Measurements from ENCODE around the gene DHX8. TPM values are rescaled to one million over a fixed set of nuclear protein-coding genes. Genes with fewer than 3 reads are reported as not detected.

DHX8 gene
- total and polyA plus RNA-seq, 10 of the 15 experiments (the other 5 are each of a cell fraction or from before 2014, with no cell fraction given) = 27.6 to 50.4 (median 35.7) TPM

DNA sequence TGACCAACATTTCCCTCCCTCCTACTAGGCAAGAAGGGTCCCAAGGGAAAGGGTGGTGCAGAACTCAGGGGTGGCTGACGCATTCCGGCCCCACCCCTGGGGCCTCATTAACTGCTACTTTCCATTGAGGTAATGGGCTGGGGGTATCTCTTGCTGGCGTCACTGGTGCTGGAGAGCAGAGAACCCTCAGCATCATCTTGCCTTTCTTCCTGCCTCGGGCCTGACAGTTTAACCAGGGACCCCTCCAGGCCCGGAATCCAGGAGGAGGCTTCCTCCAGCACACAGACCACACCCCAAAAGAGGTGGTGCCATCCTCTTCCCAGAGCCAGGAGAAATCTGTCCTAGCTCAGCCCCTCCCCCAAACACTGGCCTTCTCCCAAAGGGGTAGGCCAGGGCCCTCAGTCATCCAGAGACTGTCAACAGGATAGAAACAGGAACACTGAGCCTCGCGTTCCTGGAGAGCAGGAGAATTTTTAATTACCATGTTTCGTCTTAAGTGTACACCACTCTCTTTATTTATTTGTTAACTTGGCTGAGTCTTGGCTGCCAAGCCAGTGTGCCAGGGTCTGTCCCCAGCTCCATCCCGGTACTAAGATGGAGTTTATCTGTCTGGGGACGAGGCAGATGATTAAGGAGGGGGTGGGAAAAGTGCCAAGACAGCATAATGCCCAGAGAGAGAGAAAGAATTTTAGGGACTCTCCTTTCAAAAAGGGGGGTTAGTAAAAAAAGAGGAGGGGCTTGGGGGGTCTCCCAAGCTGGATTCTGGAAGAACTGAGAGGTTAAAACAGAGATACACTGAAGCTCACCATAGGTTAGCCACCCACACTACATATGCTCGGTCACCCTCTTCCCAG, 57.3 kb downstream of the DHX8 start (continued):
- TF ChIP-seq, protein P1, sequence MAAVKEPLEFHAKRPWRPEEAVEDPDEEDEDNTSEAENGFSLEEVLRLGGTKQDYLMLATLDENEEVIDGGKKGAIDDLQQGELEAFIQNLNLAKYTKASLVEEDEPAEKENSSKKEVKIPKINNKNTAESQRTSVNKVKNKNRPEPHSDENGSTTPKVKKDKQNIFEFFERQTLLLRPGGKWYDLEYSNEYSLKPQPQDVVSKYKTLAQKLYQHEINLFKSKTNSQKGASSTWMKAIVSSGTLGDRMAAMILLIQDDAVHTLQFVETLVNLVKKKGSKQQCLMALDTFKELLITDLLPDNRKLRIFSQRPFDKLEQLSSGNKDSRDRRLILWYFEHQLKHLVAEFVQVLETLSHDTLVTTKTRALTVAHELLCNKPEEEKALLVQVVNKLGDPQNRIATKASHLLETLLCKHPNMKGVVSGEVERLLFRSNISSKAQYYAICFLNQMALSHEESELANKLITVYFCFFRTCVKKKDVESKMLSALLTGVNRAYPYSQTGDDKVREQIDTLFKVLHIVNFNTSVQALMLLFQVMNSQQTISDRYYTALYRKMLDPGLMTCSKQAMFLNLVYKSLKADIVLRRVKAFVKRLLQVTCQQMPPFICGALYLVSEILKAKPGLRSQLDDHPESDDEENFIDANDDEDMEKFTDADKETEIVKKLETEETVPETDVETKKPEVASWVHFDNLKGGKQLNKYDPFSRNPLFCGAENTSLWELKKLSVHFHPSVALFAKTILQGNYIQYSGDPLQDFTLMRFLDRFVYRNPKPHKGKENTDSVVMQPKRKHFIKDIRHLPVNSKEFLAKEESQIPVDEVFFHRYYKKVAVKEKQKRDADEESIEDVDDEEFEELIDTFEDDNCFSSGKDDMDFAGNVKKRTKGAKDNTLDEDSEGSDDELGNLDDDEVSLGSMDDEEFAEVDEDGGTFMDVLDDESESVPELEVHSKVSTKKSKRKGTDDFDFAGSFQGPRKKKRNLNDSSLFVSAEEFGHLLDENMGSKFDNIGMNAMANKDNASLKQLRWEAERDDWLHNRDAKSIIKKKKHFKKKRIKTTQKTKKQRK (IDR thresholded peaks at IDR 0.05; ENCODE audit: low read depth, low read length) = no peak
- no peak for TF ChIP-seq EZH2 (IDR thresholded peaks at IDR 0.05; ENCODE audit: borderline replicate concordance, control insufficient read depth, low read depth, low read length)
- no peak for TF ChIP-seq ATF7 (IDR thresholded peaks at IDR 0.05; ENCODE audit: low read depth)
- no peak for TF ChIP-seq MYC (IDR thresholded peaks at IDR 0.05; ENCODE audit: insufficient read depth, insufficient read length, insufficient replicate concordance, low read length, severe bottlenecking)
- no peak for TF ChIP-seq JUNB (IDR thresholded peaks at IDR 0.05)

DNA sequence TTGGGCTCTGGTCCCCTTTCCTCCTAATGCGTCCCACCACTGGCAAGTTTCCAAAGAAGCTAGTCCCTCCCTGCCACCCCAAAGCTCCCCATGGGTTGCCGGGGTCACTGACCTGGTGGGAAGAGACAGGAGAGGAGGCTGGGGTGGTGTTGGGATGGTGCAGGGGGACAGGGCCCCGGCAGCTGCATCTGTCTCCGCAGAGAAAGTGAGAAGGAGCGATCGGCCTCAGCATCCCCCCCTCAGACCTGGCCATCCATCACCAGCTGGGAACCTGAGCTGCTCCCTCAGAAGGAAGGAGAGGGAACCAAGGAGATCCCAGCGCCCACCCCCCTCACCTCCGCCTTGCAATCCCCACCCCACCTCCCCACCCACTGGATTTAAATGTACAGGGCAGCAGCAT, 59.1 kb downstream of the DHX8 start:
- Histone ChIP-seq H3K9ac (ENCODE audit: control insufficient read depth, insufficient read depth, low read length) (no peak overlapping the region), H3K4me3 (no peak overlapping the region), H4K20me1 (ENCODE audit: control insufficient read depth, insufficient read depth) (peaks cover 2% of the 10 kb centered on the region; the same call in 1 of the 2 replicates), H3K9me3 (replicated peaks; ENCODE audit: control insufficient read depth, insufficient read depth, low read length) (no peaks in the 10 kb centered on the region), H2AFZ (ENCODE audit: control insufficient read depth, low read depth, low read length) (no peak overlapping the region), H3K36me3 (ENCODE audit: control insufficient read depth in 2 of 2, insufficient read depth in 2 of 2, low read length in 1 of 2) (no peaks in the 10 kb centered on the region), H3K4me1 (ENCODE audit: control insufficient read depth, insufficient read depth, low read length) (peaks cover 3% of the 10 kb centered on the region; the same call in 1 of the 2 replicates), H3K27ac (ENCODE audit: control insufficient read depth, insufficient read depth) (no peak overlapping the region), H3K79me2 (ENCODE audit: control insufficient read depth, insufficient read depth, low read length) (no peaks in the 10 kb centered on the region), H3K27me3 (replicated peaks in 1 of 2; ENCODE audit: control insufficient read depth in 2 of 2, insufficient read depth in 2 of 2, low read length in 1 of 2) (peaks cover 0 to 4% of the 10 kb centered on the region in 2 experiments; a peak in 2 of 4 replicates), H3K4me2 (ENCODE audit: control insufficient read depth, insufficient read depth) (no peak overlapping the region)
- SMC1A ChIA-PET (ENCODE audit: uncharacterized antibody, unreplicated experiment) = interaction anchor here (0.7 to 1.6 kb wide), 8 partner anchors 13 to 149 kb away, joined by 3 to 5 read pairs (median 4); no protein-coding TSS in a partner anchor
- RAD21 ChIA-PET (ENCODE audit: unreplicated experiment) = interaction anchor here (1.3 to 1.4 kb wide), 3 partner anchors 30 to 131 kb away, joined by 3 to 7 read pairs (median 6); no protein-coding TSS in a partner anchor
- FAIRE-seq (no peak), ATAC-seq (no peak), DNase-seq (ENCODE audit: low read depth, low spot score) (no peak)
- POLR2A ChIA-PET = interaction anchor here (1.3 kb wide), 1 partner anchor 28 kb away, joined by 3 read pairs; no protein-coding TSS in a partner anchor
- 79% methylated on average over 8 of the region's 8 CpGs for WGBS (ENCODE audit: insufficient coverage, insufficient replicate concordance, low lambda C conversion rate, missing lambda C conversion rate)
- no TSS peak for BruUV-seq (replicated peaks)
- in situ Hi-C loops (cut with MboI) (no loop called here), intact Hi-C loops (cut with micrococcal nuclease; ENCODE audit: unreplicated experiment) (no loop called here)
- CTCF ChIA-PET = interaction anchor here (0.9 to 1.9 kb wide), 9 partner anchors 10 to 149 kb away, joined by 3 to 8 read pairs (median 5); partner anchors contain the start of gene DHX8
- TF ChIP-seq MTA2 (IDR thresholded peaks at IDR 0.05; ENCODE audit: low read depth) (no peak), NKRF (conservative IDR thresholded peaks at IDR 0.05) (no peak), ZNF384 (IDR thresholded peaks at IDR 0.05; ENCODE audit: borderline replicate concordance, low read depth, low read length) (no peak)
- TF ChIP-seq, protein P2, sequence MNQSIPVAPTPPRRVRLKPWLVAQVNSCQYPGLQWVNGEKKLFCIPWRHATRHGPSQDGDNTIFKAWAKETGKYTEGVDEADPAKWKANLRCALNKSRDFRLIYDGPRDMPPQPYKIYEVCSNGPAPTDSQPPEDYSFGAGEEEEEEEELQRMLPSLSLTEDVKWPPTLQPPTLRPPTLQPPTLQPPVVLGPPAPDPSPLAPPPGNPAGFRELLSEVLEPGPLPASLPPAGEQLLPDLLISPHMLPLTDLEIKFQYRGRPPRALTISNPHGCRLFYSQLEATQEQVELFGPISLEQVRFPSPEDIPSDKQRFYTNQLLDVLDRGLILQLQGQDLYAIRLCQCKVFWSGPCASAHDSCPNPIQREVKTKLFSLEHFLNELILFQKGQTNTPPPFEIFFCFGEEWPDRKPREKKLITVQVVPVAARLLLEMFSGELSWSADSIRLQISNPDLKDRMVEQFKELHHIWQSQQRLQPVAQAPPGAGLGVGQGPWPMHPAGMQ (IDR thresholded peaks at IDR 0.05; ENCODE audit: borderline replicate concordance) = no peak
- TF ChIP-seq, protein P1 (IDR thresholded peaks at IDR 0.05; ENCODE audit: low read depth, low read length) = no peak
